ENCODE measurements around the gene RCVRN.
"Not testable (repeated sequence)": the region's sequence is repeated elsewhere in the genome, so short reads cannot be mapped to it uniquely, and the experiment has no call there.

The RCVRN gene

GRCh38 chr17:9921216-9921615, 16.1 kb upstream of the RCVRN start:
- DNase-seq (ENCODE audit: low spot score): not testable (repeated sequence)

GRCh38 chr17:9918804-9919352, 13.8 kb upstream of the RCVRN start:
- no peak for DNase-seq (ENCODE audit: low spot score)

- DNase-seq (ENCODE audit: low spot score): no peak
These were observed 13.3 kb upstream of the RCVRN start for GRCh38 chr17:9918352-9918751.

- DNase-seq (ENCODE audit: low spot score): no peak
These were observed 12.7 kb upstream of the RCVRN start for GRCh38 chr17:9917801-9918200.

- no peak for DNase-seq (ENCODE audit: low spot score)
These were observed 12.1 kb upstream of the RCVRN start for GRCh38 chr17:9917131-9917530.

- no peak for DNase-seq (ENCODE audit: low spot score)
These were observed 11.0 kb upstream of the RCVRN start for GRCh38 chr17:9916108-9916507.

GRCh38 chr17:9913476-9913875, 8.4 kb upstream of the RCVRN start:
- DNase-seq (ENCODE audit: low spot score): no peak

GRCh38 chr17:9912121-9913099, 7.3 kb upstream of the RCVRN start:
- DNase-seq (ENCODE audit: low spot score): no peak

GRCh38 chr17:9911089-9911488, 6.0 kb upstream of the RCVRN start:
- DNase-seq (ENCODE audit: low spot score): no peak

- DNase-seq (ENCODE audit: low spot score): no peak
These were observed 3.6 kb upstream of the RCVRN start for GRCh38 chr17:9908649-9909042.

- DNase-seq (ENCODE audit: low spot score): no peak
These were observed 3.0 kb upstream of the RCVRN start for GRCh38 chr17:9907883-9908648.

GRCh38 chr17:9907131-9907530, 2.1 kb upstream of the RCVRN start:
- no peak for DNase-seq (ENCODE audit: low spot score)

GRCh38 chr17:9906616-9907015, 1.5 kb upstream of the RCVRN start:
- no peak for DNase-seq (ENCODE audit: low spot score)

GRCh38 chr17:9905902-9906301, 831 bp upstream of the RCVRN start:
- DNase-seq (ENCODE audit: low spot score): peak; percentile 36

GRCh38 chr17:9904277-9905077, 594 bp downstream of the RCVRN start:
- DNase-seq (ENCODE audit: low spot score): no peak

- no peak for DNase-seq (ENCODE audit: low spot score)
These were observed 3.0 kb downstream of the RCVRN start for GRCh38 chr17:9902120-9902519.

- no peak for DNase-seq (ENCODE audit: low spot score)
These were observed 4.3 kb downstream of the RCVRN start for GRCh38 chr17:9900784-9901183.

- no peak for DNase-seq (ENCODE audit: low spot score)
These were observed 5.0 kb downstream of the RCVRN start for GRCh38 chr17:9900044-9900594.

- DNase-seq (ENCODE audit: low spot score): no peak
These were observed 5.6 kb downstream of the RCVRN start for GRCh38 chr17:9899280-9900043.

GRCh38 chr17:9898812-9899211, 6.3 kb downstream of the RCVRN start:
- no peak for DNase-seq (ENCODE audit: low spot score)
